Measurements from ENCODE around the gene DTNBP1.

DNA sequence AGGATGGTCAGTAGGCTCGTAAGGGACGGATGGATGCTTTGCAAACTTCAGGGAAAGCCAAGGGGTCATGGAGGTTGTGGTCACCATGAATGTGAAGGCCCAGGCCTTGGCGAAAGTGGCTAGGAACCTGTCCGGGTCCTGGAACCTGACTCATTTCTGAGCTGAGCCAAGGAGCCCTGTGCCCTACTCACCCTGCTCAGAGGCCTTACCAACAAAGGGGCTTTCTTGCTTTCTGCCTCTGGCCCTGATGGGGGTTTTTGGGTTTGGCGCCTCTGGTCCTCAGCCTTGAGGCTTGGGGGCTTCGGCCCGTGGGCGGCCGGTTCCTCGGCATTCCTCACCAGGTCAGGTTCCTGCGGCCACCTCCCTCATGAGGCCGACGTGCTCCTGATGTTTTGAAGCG is 155.1 kb downstream of the DTNBP1 start:
- TF ChIP-seq EZH2 (IDR thresholded peaks at IDR 0.05; ENCODE audit: insufficient read depth, poor library complexity, severe bottlenecking), result no peak
- TF ChIP-seq EZH2phosphoT487 (IDR thresholded peaks at IDR 0.05; ENCODE audit: insufficient read depth, low read depth), result no peak

All from GM23248 (cell line).